CMK (cell line): ENCODE results near the gene SERPINF2.
"Not testable (repeated sequence)": the region's sequence is repeated elsewhere in the genome, so short reads cannot be mapped to it uniquely, and the experiment has no call there.

Source experiments
- DNase-seq: peaks from one replicate; pipeline ENCODE4 v3.0.0-alpha.2; 2010; ENCODE audit warnings: low read depth

Gene SERPINF2

DNA sequence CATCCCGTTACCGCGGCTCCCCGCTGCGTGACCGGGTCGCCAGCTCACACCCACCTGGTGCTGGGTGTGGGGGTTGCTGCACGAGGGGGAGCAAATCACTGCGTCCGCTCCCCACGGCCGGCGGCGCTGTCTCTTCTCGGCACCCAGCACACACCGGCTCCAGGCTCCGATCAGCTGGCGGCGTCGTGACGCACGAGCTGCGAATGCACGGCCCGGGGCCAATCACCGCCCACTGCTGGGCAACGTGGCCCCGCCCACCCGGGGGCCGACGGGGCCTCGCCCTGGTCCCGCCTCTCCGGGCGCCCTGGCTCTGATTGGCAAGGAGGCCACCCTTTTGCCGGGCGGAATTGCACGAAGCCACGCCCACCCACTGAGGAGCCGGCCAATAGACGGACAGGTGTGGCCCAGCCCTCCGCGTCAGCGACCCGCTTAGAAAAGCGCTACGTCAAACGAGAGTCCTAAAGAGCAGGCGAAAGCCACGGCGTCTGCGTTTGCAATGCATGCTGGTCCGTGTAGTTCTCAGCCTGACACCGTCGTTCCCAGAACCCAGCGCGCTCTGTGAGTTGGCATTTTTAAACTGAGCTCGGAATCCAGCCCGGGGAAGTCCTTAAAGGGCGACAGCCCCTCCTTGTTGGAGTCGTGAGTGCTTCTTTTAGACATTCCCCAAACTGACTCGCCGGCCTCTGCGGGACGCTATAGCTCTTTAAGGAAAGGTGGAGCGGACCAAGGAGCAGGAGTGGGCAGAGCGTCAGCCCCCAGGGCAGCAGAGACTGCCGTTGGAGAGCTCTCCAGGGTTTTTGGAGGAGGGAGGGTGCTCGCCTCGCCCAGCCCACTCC is 26.4 kb upstream of the SERPINF2 start:
- peak; percentile 90 for DNase-seq

DNA sequence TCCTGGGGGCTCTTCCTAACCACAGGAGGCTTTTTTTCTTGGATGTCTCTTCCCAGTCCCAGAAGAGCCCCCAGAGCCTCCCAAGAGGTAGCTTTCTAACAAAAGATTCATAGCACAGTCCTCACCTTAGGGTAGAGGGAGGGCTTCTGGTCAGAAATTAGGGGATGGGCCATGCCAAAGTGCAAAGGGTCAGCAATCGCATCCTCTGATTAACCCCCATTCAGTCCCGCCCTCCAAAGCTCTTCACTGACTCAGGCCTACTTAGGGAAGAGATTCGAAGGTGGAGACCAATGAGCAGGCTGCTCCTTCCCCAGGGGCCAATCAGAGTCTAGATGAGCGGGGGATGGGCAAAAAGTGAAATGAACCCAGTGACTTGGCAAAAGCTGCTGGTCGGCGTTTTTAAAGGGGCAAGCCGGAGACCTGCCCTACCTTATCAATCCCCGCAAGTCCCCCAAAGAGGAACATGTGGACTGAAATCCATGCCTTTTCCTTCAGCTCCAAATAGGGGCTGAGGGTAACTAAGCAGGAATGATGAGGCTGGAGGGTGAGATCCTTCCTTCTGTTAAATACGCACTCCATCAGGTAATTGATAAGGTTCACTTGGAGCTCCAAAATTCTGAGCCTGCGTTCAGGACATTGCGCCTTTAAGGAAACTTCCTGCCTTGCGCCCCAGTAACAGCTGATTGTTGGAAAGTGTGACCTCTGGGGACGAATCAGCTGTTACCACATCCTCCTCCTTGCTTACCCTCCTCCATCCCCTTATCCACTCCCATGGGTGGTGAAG is 25.6 kb upstream of the SERPINF2 start:
- DNase-seq = no peak

DNA sequence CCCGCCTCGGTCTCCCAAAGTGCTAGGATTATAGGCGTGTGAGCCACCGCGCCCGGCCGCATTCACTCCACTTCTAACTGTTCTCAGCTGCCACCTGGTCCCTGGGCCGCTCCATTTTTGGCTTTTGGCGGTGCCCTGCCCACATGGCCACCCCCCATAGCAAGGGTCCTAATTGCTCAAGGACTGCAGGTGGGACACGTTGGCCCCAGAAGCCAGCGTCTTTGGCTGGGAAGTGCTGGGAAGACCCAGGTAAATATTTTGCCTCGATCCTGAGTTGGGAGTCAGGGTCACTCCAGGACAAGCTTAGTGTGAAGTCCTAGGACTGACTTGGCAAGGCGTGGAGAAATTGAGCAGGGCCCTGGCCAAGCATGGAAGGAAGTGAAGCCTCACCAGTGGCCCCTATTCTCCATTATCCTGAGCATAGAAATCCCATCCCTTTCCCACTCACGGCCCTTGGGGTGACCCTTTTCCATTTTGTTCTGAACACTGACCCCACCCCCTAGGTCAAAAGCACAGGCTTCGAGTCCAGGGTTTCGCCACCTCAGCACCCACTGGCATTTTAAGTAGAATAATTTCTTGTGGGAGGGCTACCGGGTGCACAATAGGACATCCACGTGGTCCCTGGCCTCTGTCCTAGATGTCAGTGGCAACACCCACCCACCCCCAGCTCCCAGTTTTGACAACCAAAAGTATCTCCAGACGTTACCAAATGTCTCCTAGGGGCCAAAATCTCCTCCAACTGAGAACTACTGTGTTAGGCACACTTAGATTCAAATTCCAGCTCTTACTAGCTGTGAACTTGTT is 24.1 kb upstream of the SERPINF2 start:
- no peak for DNase-seq

DNA sequence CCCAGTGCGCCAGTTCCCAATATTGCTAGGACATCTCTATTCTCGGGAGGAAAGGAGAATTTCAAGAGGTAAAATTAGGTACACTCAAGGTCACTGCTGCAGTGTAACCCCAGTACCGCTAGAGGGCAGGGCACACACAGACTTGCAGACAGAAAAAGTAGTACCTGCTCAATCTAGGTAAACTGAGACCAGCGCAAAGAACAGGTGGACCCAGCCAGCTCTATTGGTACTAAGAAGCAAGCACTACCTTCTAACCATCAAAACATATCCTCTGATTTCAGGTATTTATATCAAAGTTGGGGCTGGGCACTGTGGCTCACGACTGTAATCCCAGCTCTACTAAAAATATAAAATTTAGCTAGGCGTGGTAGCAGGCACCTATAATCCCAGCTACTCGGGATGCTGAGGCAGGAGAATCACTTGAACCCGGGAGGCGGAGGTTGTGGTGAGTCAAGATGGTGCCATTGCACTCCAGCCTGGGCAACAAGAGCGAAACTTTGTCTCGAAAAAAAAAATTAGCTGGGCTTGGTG is 21.8 kb upstream of the SERPINF2 start:
- DNase-seq = no peak

DNA sequence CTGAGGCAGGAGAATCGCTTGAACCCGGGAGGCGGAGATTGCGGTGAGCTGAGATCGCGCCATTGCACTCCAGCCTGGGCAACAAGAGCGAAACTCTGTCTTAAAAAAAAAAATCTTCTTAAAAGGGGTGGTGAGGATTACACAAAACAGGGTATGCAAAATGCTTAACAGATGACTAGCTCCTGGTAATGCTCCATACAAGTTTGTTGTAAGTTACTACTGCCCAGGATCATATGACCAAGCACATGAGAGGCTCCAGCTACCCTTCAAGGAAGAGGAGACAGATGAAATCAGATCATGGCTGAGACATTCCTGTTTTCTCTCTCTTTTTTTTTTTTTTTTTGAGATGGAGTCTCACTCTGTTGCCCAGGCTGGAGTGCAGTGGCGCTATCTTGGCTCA is 20.6 kb upstream of the SERPINF2 start:
- not testable (repeated sequence) for DNase-seq

DNA sequence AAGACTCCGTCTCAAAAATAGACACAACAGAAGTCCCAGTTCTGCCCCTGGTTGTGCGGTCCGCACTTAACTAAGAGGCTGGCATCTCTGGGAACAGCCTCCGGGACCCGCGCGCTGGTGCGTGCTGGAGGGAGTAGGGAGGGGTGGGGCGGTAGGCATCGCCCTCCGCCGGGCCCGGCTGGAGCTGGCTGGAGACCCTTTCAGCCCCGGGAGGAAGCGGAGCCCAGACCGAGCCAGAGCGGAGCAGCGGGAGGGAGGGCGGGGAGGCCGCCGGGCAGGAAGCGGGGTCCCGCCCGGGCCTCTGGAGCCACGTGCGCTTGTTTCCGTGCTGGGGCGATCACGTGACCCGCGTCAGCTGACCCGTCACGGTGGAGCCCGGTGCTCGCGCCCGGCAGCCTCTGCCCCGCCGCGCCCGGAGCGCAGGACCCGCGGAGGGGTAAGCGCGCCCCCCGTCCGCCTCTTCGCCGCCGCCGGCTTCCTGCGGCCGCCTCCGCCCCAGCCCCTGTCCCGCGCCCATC is 18.3 kb upstream of the SERPINF2 start, which contains the start of gene WDR81:
WDR81 (plus strand) TSS at position 354 of the 518 bp plus-strand sequence. CDS start 256 bp downstream, outside the sequence.
- no peak for DNase-seq

DNA sequence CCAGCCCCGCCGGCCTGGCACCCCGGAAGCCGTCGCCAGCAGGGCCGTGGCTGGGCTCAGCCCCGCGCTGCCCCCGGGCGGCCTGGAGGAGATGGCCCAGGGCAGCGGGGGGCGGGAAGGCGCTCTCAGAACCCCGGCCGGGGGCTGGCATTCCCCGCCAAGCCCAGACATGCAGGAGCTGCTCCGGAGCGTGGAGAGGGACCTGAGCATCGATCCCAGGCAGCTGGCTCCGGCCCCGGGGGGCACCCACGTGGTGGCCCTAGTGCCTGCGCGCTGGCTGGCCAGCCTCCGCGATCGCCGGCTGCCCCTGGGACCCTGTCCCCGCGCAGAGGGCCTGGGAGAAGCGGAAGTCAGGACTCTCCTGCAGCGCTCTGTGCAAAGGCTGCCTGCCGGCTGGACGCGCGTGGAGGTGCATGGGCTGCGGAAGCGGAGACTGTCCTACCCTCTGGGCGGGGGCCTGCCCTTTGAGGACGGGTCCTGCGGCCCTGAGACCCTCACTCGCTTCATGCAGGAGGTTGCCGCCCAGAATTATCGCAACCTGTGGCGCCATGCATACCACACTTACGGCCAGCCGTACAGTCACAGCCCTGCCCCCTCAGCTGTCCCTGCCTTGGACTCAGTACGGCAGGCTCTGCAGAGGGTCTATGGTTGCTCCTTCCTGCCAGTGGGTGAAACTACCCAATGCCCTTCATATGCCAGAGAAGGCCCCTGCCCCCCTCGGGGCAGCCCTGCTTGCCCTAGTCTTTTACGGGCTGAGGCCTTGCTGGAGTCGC is 17.6 kb upstream of the SERPINF2 start:
- no peak for DNase-seq

DNA sequence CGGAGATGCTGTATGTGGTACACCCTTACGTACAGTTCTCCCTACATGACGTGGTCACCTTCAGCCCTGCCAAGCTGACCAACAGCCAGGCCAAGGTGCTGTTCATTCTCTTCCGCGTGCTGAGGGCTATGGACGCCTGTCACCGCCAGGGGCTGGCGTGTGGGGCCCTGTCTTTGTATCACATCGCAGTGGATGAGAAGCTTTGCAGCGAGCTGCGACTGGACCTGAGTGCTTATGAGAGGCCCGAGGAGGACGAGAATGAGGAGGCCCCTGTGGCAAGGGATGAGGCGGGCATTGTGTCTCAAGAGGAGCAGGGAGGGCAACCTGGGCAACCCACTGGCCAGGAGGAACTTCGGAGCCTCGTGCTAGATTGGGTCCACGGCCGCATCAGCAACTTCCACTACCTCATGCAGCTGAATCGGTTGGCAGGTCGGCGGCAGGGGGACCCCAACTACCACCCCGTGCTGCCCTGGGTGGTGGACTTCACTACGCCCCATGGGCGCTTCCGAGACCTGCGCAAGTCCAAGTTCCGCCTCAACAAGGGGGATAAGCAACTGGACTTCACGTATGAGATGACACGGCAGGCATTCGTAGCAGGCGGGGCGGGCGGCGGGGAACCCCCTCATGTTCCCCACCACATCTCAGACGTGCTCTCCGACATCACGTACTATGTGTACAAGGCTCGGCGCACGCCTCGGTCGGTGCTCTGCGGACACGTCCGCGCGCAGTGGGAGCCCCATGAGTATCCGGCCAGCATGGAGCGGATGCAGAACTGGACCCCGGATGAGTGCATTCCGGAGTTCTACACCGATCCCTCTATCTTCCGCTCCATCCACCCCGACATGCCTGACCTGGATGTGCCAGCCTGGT is 16.8 kb upstream of the SERPINF2 start:
- DNase-seq = no peak

DNA sequence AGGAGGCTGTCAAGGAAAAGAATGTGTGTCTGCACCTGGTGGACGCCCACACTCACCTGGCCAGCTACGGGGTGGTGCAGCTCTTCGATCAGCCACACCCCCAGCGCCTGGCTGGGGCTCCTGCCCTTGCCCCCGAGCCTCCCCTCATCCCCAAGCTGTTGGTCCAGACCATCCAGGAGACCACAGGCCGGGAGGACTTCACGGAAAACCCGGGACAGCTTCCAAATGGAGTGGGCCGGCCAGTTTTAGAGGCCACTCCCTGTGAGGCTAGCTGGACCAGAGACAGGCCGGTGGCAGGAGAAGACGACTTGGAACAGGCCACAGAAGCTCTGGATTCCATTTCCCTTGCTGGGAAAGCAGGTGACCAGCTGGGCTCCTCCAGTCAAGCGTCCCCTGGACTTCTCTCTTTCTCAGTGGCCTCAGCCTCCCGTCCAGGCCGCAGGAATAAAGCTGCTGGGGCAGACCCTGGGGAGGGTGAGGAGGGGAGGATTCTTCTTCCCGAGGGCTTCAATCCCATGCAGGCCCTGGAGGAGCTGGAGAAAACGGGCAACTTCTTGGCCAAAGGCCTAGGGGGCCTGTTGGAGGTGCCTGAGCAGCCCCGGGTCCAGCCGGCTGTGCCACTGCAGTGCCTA is 15.9 kb upstream of the SERPINF2 start:
- DNase-seq = no peak

DNA sequence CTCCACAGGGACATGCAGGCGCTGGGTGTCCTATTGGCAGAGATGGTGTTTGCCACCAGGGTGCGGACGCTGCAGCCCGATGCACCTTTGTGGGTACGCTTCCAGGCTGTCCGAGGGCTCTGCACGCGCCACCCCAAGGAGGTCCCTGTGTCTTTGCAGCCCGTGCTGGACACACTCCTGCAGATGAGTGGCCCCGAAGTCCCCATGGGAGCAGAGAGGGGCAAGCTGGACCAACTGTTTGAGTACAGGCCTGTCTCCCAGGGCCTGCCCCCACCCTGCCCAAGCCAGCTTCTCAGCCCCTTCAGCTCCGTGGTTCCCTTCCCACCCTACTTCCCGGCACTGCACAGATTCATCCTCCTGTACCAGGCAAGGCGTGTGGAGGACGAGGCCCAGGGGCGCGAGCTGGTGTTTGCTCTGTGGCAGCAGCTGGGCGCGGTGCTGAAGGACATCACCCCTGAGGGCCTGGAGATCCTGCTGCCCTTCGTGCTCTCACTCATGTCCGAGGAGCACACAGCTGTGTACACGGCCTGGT is 15.3 kb upstream of the SERPINF2 start:
- no peak for DNase-seq

DNA sequence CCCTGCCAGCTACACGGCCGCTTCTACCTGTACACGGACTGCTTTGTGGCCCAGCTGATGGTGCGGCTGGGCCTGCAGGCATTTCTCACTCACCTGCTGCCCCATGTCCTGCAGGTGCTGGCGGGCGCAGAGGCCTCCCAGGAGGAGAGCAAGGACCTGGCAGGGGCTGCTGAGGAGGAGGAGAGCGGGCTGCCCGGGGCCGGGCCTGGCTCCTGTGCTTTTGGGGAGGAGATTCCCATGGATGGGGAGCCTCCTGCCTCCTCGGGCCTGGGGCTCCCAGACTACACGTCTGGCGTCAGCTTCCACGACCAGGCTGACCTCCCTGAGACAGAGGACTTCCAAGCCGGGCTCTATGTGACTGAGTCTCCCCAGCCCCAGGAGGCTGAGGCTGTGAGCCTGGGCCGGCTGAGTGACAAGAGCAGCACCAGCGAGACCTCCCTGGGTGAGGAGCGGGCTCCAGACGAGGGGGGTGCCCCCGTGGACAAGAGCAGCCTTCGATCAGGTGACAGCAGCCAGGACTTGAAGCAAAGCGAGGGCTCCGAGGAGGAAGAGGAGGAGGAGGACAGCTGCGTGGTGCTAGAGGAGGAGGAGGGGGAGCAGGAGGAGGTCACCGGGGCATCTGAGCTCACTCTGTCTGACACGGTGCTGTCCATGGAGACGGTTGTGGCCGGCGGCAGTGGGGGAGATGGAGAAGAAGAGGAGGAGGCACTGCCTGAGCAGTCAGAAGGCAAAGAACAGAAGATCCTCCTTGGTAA is 14.6 kb upstream of the SERPINF2 start:
- DNase-seq = no peak

DNA sequence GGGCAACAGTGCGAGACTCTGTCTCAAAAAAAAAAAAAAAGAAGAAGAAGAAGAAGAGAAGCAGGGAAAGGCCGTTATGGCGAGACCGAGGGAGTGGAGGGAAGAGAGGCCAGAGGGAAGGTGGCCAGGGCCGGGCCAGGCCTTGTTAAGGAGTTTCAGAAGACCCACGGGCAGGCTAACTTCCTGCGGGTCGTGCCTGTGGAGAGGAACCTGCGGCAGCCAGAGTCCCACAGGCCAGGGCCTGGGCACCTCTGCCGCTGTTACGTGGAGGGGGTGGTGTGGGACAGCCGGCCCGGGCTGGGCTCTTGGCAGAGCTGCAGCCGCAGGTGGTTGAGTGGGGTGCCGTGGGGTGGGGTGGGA is 12.7 kb upstream of the SERPINF2 start:
- DNase-seq = no peak

DNA sequence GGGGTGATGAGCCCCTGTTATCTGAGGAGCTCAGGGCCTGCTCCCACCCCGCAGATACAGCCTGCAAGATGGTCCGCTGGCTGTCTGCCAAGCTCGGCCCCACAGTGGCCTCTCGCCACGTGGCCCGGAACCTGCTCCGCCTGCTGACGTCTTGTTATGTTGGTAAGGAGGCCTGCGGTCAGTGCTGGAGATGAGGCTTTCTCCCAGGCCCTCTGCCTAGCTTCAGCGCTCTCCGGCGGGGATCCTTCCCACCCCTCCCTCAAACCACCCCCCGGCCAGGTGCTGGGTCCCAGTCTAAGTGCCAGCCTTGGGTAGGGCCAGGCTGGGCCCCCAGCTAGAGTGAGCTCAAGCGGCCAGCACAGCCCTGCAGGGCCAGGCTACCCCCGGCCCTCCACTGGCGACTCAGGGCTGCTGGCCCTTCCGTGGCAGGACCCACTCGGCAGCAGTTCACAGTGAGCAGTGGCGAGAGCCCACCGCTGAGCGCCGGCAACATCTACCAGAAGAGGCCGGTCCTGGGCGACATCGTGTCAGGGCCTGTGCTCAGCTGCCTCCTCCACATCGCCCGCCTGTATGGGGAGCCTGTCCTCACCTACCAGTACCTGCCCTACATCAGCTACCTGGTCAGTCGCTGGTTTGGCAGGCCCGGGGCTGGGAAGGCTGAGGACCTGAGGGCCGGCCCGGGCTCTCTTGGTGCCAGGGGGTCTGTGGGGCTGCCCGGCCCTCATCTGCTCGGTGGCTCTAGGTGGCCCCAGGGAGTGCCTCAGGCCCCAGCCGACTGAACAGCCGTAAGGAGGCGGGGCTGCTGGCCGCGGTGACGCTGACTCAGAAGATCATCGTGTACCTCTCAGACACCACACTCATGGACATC is 12.1 kb upstream of the SERPINF2 start:
- DNase-seq = no peak

DNA sequence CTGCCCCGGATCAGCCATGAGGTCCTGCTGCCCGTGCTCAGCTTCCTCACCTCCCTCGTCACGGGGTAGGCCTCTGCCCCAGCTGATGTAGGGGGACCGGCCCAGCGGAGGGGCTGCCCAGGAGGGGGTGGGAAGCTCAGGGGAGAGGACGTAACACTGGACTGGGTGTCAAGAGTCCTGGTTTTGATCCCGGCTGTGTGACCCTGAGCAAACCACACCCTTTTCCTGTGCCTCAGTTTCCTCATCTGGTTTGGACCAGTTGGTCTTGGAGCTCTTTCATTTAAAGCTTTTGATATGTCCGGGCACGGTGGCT is 11.5 kb upstream of the SERPINF2 start:
- DNase-seq = no peak

DNA sequence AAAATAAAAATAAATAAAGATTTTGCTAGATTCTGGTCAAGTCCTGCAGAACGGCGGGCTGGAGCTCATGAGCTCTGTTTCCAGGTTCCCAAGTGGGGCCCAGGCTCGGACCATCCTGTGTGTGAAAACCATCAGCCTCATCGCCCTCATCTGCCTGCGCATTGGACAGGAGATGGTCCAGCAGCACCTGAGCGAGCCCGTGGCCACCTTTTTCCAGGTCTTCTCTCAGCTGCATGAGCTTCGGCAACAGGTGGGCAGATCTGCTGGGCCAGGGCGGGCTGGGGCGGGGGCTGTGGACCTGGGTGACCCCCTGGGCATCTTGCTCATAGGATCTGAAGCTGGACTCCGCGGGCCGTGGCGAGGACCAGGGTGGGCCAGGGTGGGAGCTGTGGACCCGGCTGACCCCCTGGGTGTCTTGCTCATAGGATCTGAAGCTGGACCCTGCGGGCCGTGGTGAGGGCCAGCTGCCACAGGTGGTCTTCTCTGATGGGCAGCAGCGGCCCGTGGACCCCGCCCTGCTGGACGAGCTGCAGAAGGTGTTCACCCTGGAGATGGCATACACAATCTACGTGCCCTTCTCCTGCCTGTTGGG is 10.3 kb upstream of the SERPINF2 start:
- DNase-seq = no peak

DNA sequence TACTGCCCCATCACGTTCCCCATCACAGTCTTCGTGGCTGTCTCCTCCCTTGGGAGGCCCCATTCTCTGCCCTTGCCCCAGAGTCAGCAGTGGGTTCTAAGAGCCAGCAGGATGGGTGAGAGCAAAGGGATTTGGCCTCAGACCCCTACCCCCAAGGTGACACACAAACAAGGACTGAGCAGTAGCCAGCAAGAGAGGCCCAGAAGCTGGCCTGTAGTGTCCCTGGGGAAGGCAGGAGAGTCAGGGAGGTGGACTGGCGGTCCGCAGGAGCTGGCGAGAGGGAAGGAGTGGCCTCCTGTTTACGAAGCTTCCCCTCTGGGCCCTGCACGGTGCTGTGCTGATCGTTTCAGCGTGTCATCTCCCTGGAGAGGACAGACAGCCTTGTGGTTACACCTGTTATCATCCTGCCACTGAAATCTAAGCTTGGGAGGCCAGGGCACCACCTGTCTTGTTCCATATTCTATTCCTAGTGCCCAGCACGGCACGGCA is 9.8 kb upstream of the SERPINF2 start:
- no peak for DNase-seq

DNA sequence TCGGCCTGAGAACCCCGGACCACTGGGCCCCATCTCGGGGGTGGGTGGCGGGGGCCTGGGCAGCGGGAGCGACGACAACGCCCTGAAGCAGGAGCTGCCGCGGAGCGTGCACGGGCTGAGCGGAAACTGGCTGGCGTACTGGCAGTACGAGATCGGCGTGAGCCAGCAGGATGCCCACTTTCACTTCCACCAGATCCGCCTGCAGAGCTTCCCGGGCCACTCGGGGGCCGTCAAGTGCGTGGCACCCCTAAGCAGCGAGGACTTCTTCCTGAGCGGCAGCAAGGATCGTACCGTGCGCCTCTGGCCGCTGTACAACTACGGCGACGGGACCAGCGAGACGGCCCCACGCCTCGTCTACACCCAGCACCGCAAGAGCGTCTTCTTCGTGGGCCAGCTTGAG is 8.9 kb upstream of the SERPINF2 start:
- DNase-seq = no peak
